ENCODE measurements around the gene CACNB3. TPM values are rescaled to one million over a fixed set of nuclear protein-coding genes. Genes with fewer than 3 reads are reported as not detected.
"Not testable (repeated sequence)": the region's sequence is repeated elsewhere in the genome, so short reads cannot be mapped to it uniquely, and the experiment has no call there.

The CACNB3 gene
- total RNA-seq, 1 donor from 2014 or later: 28.8 TPM

- ATAC-seq: no peak
Measured at GRCh38 chr12:48819986-48820725, 1.9 kb downstream of the CACNB3 start.

- ATAC-seq: no peak
Measured at GRCh38 chr12:48822139-48822538, 3.8 kb downstream of the CACNB3 start.

GRCh38 chr12:48822711-48823110, 4.4 kb downstream of the CACNB3 start:
- ATAC-seq: no peak

GRCh38 chr12:48823281-48823680, 5.0 kb downstream of the CACNB3 start:
- no peak for ATAC-seq

GRCh38 chr12:48824112-48824511, 5.8 kb downstream of the CACNB3 start:
- no peak for ATAC-seq

GRCh38 chr12:48824905-48825304, 6.6 kb downstream of the CACNB3 start:
- no peak for ATAC-seq

GRCh38 chr12:48826209-48826855, 8.0 kb downstream of the CACNB3 start:
- ATAC-seq: peak; percentile 57

- ATAC-seq: no peak
Measured at GRCh38 chr12:48827026-48827425, 8.7 kb downstream of the CACNB3 start.

- no peak for ATAC-seq
Measured at GRCh38 chr12:48827513-48828096, 9.3 kb downstream of the CACNB3 start.

GRCh38 chr12:48828293-48828692, 10.0 kb downstream of the CACNB3 start:
- peak; percentile 12 for ATAC-seq

- ATAC-seq: no peak
Measured at GRCh38 chr12:48828841-48829575, 10.7 kb downstream of the CACNB3 start.

GRCh38 chr12:48831257-48831656, 13.0 kb downstream of the CACNB3 start:
- no peak for ATAC-seq

GRCh38 chr12:48832321-48833060, 14.2 kb downstream of the CACNB3 start:
- ATAC-seq: no peak

- ATAC-seq: no peak
Measured at GRCh38 chr12:48838048-48838447, 19.8 kb downstream of the CACNB3 start.

GRCh38 chr12:48842021-48842420, 23.7 kb downstream of the CACNB3 start:
- not testable (repeated sequence) for ATAC-seq

- peak; percentile 97 for ATAC-seq
Measured at GRCh38 chr12:48851883-48852733, 33.8 kb downstream of the CACNB3 start, which contains the start of gene DDX23. TSS of gene DDX23 (minus strand) at chr12:48852163. CDS start at chr12:48845782, 6,381 bp downstream.

GRCh38 chr12:48852734-48853688, 34.7 kb downstream of the CACNB3 start:
- ATAC-seq: peak; percentile 68

- ATAC-seq: no peak
Measured at GRCh38 chr12:48854488-48854887, 36.2 kb downstream of the CACNB3 start.

GRCh38 chr12:48854932-48855331, 36.6 kb downstream of the CACNB3 start:
- not testable (repeated sequence) for ATAC-seq

- ATAC-seq: no peak
Measured at GRCh38 chr12:48856379-48856778, 38.1 kb downstream of the CACNB3 start.
